HFFc6 (cell line): Measurements from ENCODE around the gene ZNF778. TPM values are rescaled to one million over a fixed set of nuclear protein-coding genes. Genes with fewer than 3 reads are reported as not detected.

Experiments
- DNase-seq: peaks from one replicate; pipeline ENCODE4 v3.0.0-alpha.2; 2018
- H3K27ac Mint-ChIP-seq: 2 replicates; pipeline ENCODE4 v1.8.0; 2020; ENCODE audit warnings: mild to moderate bottlenecking, mixed read lengths
- H3K27me3 Mint-ChIP-seq: 2 replicates; pipeline ENCODE4 v1.8.0; 2021; ENCODE audit warnings: mild to moderate bottlenecking, moderate library complexity, mixed read lengths; ENCODE audit not compliant: insufficient read depth
- H3K36me3 Mint-ChIP-seq: 2 replicates; pipeline ENCODE4 v1.8.0; 2021; ENCODE audit warnings: low read depth, mixed read lengths
- H3K4me1 Mint-ChIP-seq: 2 replicates; pipeline ENCODE4 v1.8.0; 2020; ENCODE audit warnings: low read depth, mixed read lengths
- H3K4me3 Mint-ChIP-seq: 2 replicates; pipeline ENCODE4 v1.8.0; 2020; ENCODE audit warnings: mild to moderate bottlenecking, moderate library complexity, mixed read lengths
- H3K9me3 Mint-ChIP-seq: 2 replicates; pipeline ENCODE4 v1.8.0; 2020; ENCODE audit warnings: mild to moderate bottlenecking, mixed read lengths
- CTCF ChIP-seq: fragments of 200-600 bp; sonication (generic); IDR thresholded peaks from 2 replicates; pipeline ENCODE4 v1.5.0; 2021; ENCODE audit warnings: antibody characterized with exemption, mild to moderate bottlenecking
- total RNA-seq, 6 experiments: library from RNA; stranded (reverse); fragmentation: NEBNext Ultra II Directional; extraction: Animal tissue kit (Norgen Biotek cat#: 25700); gene quantifications; 2 replicates in 1 of 6; 3 replicates in 5 of 6; pipeline ENCODE4 v1.2.3, GENCODE V29; 2021

ZNF778 gene
- total RNA-seq, 6 experiments from 2014 or later = 6.8 to 8.1 (median 7.5) TPM

DNA sequence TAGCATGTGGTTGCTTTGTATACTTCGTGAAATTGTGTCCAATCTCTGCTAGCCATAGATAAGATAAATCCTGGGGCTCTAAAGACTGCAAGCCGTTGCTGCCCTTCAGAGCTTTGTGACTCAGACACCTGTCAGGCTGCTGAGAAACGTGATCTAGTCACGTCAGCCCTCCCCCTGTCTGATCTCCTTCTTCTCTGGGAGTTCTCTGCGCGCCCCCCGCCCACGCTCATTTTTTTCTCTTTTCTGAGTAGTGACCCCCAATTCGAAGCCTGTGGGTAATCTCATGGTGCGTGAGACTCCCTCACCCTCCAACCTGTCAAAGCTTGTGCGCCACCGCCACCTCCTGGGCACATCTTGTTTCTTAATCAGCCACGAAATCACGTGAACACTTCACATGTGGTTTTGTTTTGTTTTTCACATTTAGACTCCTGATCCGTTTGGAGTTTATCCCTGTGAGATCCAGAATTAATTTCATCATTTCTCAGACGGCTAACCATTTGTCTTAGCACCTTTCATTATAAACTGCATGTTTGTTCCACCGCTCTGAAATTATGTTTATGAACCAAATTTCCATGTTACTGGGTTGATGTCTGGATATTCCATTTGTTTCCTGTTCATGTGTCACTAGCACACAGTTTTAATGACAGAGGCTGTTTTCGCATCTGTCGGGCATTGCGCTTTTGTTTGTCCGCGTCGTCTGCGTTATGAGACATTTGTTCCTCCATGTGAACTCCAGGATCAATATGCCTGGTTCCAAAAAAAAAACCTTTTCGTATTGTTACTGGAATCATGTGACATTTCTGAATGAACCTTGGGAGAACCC lies 977 bp upstream of the ZNF778 start:
- DNase-seq = peak; percentile 59
- peak; percentile 80 for TF ChIP-seq CTCF
- peak overlapping the region; percentile 84 for H3K4me3 Mint-ChIP-seq
- H3K36me3 Mint-ChIP-seq = peaks cover 14% of the 10 kb centered on the region
- no peaks in the 10 kb centered on the region for H3K9me3 Mint-ChIP-seq
- H3K27ac Mint-ChIP-seq = peak overlapping the region; percentile 88
- peaks cover under 1% of the 10 kb centered on the region; the same call in 1 of the 2 replicates for H3K27me3 Mint-ChIP-seq
- peaks cover 30% of the 10 kb centered on the region for H3K4me1 Mint-ChIP-seq

- peaks cover 2% of the 10 kb centered on the region; the same call in 1 of the 2 replicates for H3K27me3 Mint-ChIP-seq
- H3K4me3 Mint-ChIP-seq = peak overlapping the region; percentile 84
- DNase-seq = no peak
- H3K9me3 Mint-ChIP-seq = no peaks in the 10 kb centered on the region
- H3K36me3 Mint-ChIP-seq = peaks cover 20% of the 10 kb centered on the region
- no peak for TF ChIP-seq CTCF
- H3K27ac Mint-ChIP-seq = peak overlapping the region; percentile 88
- H3K4me1 Mint-ChIP-seq = peaks cover 30% of the 10 kb centered on the region
Measured at GRCh38 chr16:89217138-89217387, 440 bp upstream of the ZNF778 start.

- Mint-ChIP-seq H3K4me1 (peaks cover 27% of the 10 kb centered on the region), H3K27me3 (peaks cover 2% of the 10 kb centered on the region; the same call in 1 of the 2 replicates), H3K9me3 (peaks cover under 1% of the 10 kb centered on the region; the same call in 1 of the 2 replicates), H3K36me3 (peaks cover 39% of the 10 kb centered on the region), H3K4me3 (peak overlapping the region; percentile 74), H3K27ac (no peak overlapping the region; the same call in 1 of the 2 replicates)
- no peak for DNase-seq
- TF ChIP-seq CTCF = no peak
Measured at GRCh38 chr16:89219365-89219764, 1.9 kb downstream of the ZNF778 start.

GRCh38 chr16:89221604-89222003 lies 4.1 kb downstream of the ZNF778 start:
- no peak overlapping the region for H3K27ac Mint-ChIP-seq
- peaks cover 21% of the 10 kb centered on the region for H3K9me3 Mint-ChIP-seq
- peaks cover 2% of the 10 kb centered on the region; the same call in 1 of the 2 replicates for H3K27me3 Mint-ChIP-seq
- H3K36me3 Mint-ChIP-seq = peaks cover 61% of the 10 kb centered on the region
- no peak for DNase-seq
- H3K4me1 Mint-ChIP-seq = peaks cover 12% of the 10 kb centered on the region
- no peak for TF ChIP-seq CTCF
- H3K4me3 Mint-ChIP-seq = no peak overlapping the region

- Mint-ChIP-seq H3K4me3 (no peak overlapping the region), H3K36me3 (peaks cover 74% of the 10 kb centered on the region), H3K4me1 (peaks cover 7% of the 10 kb centered on the region), H3K9me3 (peaks cover 35% of the 10 kb centered on the region), H3K27me3 (peaks cover 2% of the 10 kb centered on the region; the same call in 1 of the 2 replicates), H3K27ac (no peak overlapping the region)
- no peak for DNase-seq
- TF ChIP-seq CTCF = no peak
Measured at GRCh38 chr16:89222931-89223330, 5.4 kb downstream of the ZNF778 start.
